CD14-positive monocyte (primary cell): ENCODE results near the gene MEI1. TPM values are rescaled to one million over a fixed set of nuclear protein-coding genes. Genes with fewer than 3 reads are reported as not detected.

ENCODE experiments used
- DNase-seq, 3 donors: peaks; one replicate each; pipeline ENCODE4 v3.0.0-alpha.2; 2011 to 2022
- H2AFZ ChIP-seq: 2 replicates; pipeline ENCODE4 v1.6.0; 2012; ENCODE audit warnings: mild to moderate bottlenecking, low read depth, low read length, inconsistent platforms; ENCODE audit not compliant: insufficient read depth, poor library complexity, severe bottlenecking
- H3K27ac ChIP-seq, 2 donors: 1 replicate in 1 of 2; 2 replicates in 1 of 2; pipeline ENCODE4 v1.5.1; 2012 to 2013; ENCODE audit warnings: low read length in 2 of 2, control low read depth in 1 of 2, inconsistent platforms in 1 of 2, low read depth in 1 of 2, mild to moderate bottlenecking in 1 of 2
- H3K27me3 ChIP-seq, 2 donors: one replicate each; pipeline versions ENCODE4 v1.6.0 to v1.6.1; 2011 to 2013; ENCODE audit warnings: low read length in 2 of 2; ENCODE audit not compliant: control insufficient read depth in 2 of 2, insufficient read depth in 2 of 2
- H3K36me3 ChIP-seq, 2 donors: replicated peaks in 1 of 2; 1 replicate in 1 of 2; 2 replicates in 1 of 2; pipeline versions ENCODE4 v1.5.1 to v1.6.1; 2012 to 2013; ENCODE audit warnings: low read length in 2 of 2, control low read depth in 1 of 2, inconsistent platforms in 1 of 2, mild to moderate bottlenecking in 1 of 2; ENCODE audit not compliant: insufficient read depth in 2 of 2, control insufficient read depth in 1 of 2
- H3K4me1 ChIP-seq, 2 donors: 1 replicate in 1 of 2; 2 replicates in 1 of 2; pipeline versions ENCODE4 v1.5.1 to v1.6.1; 2012 to 2013; ENCODE audit warnings: low read length in 2 of 2, control low read depth in 1 of 2, inconsistent platforms in 1 of 2, mild to moderate bottlenecking in 1 of 2, moderate library complexity in 1 of 2; ENCODE audit not compliant: insufficient read depth in 2 of 2, control insufficient read depth in 1 of 2
- H3K4me2 ChIP-seq: replicated peaks from 2 replicates; pipeline ENCODE3; 2012; ENCODE audit warnings: low read length, moderate library complexity, mild to moderate bottlenecking; ENCODE audit not compliant: poor library complexity, severe bottlenecking; ENCODE audit errors: extremely low read depth
- H3K4me3 ChIP-seq, 3 experiments: fragments of 200-600 bp in 1 of 3; sonication (generic) in 1 of 3; replicated peaks in 1 of 3; 1 replicate in 2 of 3; 2 replicates in 1 of 3; pipeline ENCODE4 v1.5.1; 2011 to 2013; ENCODE audit warnings: low read length in 3 of 3, mild to moderate bottlenecking in 3 of 3, control low read depth in 2 of 3, low read depth in 2 of 3, inconsistent platforms in 1 of 3, moderate library complexity in 1 of 3
- H3K79me2 ChIP-seq: 2 replicates; pipeline ENCODE4 v1.6.0; 2012; ENCODE audit warnings: mild to moderate bottlenecking, control low read depth, inconsistent platforms, low read length, moderate library complexity; ENCODE audit not compliant: insufficient read depth
- H3K9ac ChIP-seq: 2 replicates; pipeline ENCODE4 v1.6.0; 2017; ENCODE audit warnings: low read length, mild to moderate bottlenecking; ENCODE audit not compliant: insufficient read depth, poor library complexity, severe bottlenecking
- H3K9me3 ChIP-seq, 2 donors: replicated peaks in 1 of 2; 1 replicate in 1 of 2; 2 replicates in 1 of 2; pipeline versions ENCODE4 v1.5.1 to v1.6.1; 2012 to 2013; ENCODE audit warnings: low read length in 2 of 2, control low read depth in 1 of 2; ENCODE audit not compliant: control insufficient read depth in 1 of 2, insufficient read depth in 1 of 2
- H4K20me1 ChIP-seq: 2 replicates; pipeline ENCODE4 v1.6.0; 2012; ENCODE audit warnings: mild to moderate bottlenecking, low read length, control low read depth, moderate library complexity; ENCODE audit not compliant: insufficient read depth
- H3K27ac Mint-ChIP-seq, 7 donors: one replicate each; pipeline ENCODE4 v1.8.0; 2020; ENCODE audit warnings: mild to moderate bottlenecking in 7 of 7, mixed read lengths in 7 of 7, moderate library complexity in 6 of 7, inconsistent platforms in 2 of 7
- H3K27me3 Mint-ChIP-seq, 3 donors: one replicate each; pipeline ENCODE4 v1.8.0; 2021 to 2022; ENCODE audit warnings: low read depth in 3 of 3, mild to moderate bottlenecking in 3 of 3, mixed read lengths in 3 of 3, moderate library complexity in 3 of 3, inconsistent platforms in 1 of 3
- H3K36me3 Mint-ChIP-seq, 2 donors: one replicate each; pipeline ENCODE4 v1.8.0; 2020; ENCODE audit warnings: mixed read lengths in 2 of 2, inconsistent platforms in 1 of 2, mild to moderate bottlenecking in 1 of 2
- H3K4me1 Mint-ChIP-seq: one replicate; pipeline ENCODE4 v1.8.0; 2020; ENCODE audit warnings: mild to moderate bottlenecking, mixed read lengths
- H3K4me3 Mint-ChIP-seq, 2 donors: one replicate each; pipeline ENCODE4 v1.8.0; 2020; ENCODE audit warnings: mild to moderate bottlenecking in 2 of 2, mixed read lengths in 2 of 2, moderate library complexity in 1 of 2
- H3K9me3 Mint-ChIP-seq, 7 donors: one replicate each; pipeline ENCODE4 v1.8.0; 2020 to 2022; ENCODE audit warnings: mixed read lengths in 7 of 7, mild to moderate bottlenecking in 6 of 7, moderate library complexity in 6 of 7, inconsistent platforms in 2 of 7
- CTCF ChIP-seq: fragments of 200-600 bp; IDR thresholded peaks from one replicate; pipeline ENCODE4 v1.8.0; 2022; ENCODE audit warnings: antibody characterized with exemption, mild to moderate bottlenecking
- WGBS: methylation state at CpG from one replicate; pipeline ENCODE4 v1.1.5; 2013; ENCODE audit warnings: missing lambda C conversion rate; ENCODE audit not compliant: insufficient coverage; 5-methylcytosine and 5-hydroxymethylcytosine counted together
- intact Hi-C, 2 donors: fragments of 100-400 bp; cut with micrococcal nuclease; formaldehyde crosslinking; loops; one replicate each; pipeline versions ENCODE4 v1.15.0 to v1.15.1; 2023
- polyA plus RNA-seq, 3 donors: library from polyadenylated mRNA; depleted of rRNA in 1 of 3; unstranded in 2 of 3; stranded (reverse) in 1 of 3; fragments of 300-500 nt in 2 of 3; fragments of >200 nt in 1 of 3; fragmentation: Illumina TruSeq in 2 of 3; gene quantifications; 1 replicate in 2 of 3; 2 replicates in 1 of 3; pipeline ENCODE4 v1.2.3, GENCODE V29; 2012 to 2021

The MEI1 gene
- polyA plus RNA-seq, 3 donors = 12.3 to 40.0 (median 37.0) TPM

- H3K36me3 Mint-ChIP-seq = no peaks in the 10 kb centered on the region
- H3K9ac ChIP-seq = no peak overlapping the region
- H3K4me3 ChIP-seq = no peak overlapping the region
- no peaks in the 10 kb centered on the region for H3K9me3 ChIP-seq
- no CpG with 5 or more reads among the region's 2 CpGs for WGBS
- H3K27ac ChIP-seq = peak overlapping the region; percentile 34 to 44
- H3K4me1 Mint-ChIP-seq = peaks cover 25% of the 10 kb centered on the region
- H3K27me3 Mint-ChIP-seq = peaks cover 0 to 5% (median 2%) of the 10 kb centered on the region in 3 donors
- no peaks in the 10 kb centered on the region for H3K27me3 ChIP-seq
- H3K36me3 ChIP-seq = no peaks in the 10 kb centered on the region
- no peaks in the 10 kb centered on the region for H4K20me1 ChIP-seq
- H3K9me3 Mint-ChIP-seq = no peaks in the 10 kb centered on the region
- H3K4me1 ChIP-seq = peaks cover 14 to 24% of the 10 kb centered on the region in 2 donors
- intact Hi-C loops = loop anchor here in 1 of 2 donors (5.0 kb wide), 1 partner anchor 34 kb away; the partner anchor contains the start of gene CCDC134
- DNase-seq = peak; percentile 86 to 93 (median 93)
- H2AFZ ChIP-seq = no peak overlapping the region
- H3K4me3 Mint-ChIP-seq = no peak overlapping the region
- peak overlapping the region; percentile 79 to 93 (median 87) for H3K27ac Mint-ChIP-seq
- peak overlapping the region; percentile 3 for H3K4me2 ChIP-seq
- TF ChIP-seq CTCF = no peak
- no peaks in the 10 kb centered on the region for H3K79me2 ChIP-seq
Measured at GRCh38 chr22:41768430-41768829, 69.1 kb downstream of the MEI1 start.

- Histone ChIP-seq H3K79me2 (no peaks in the 10 kb centered on the region), H3K9me3 (no peaks in the 10 kb centered on the region), H3K27ac (no peak overlapping the region), H3K36me3 (no peaks in the 10 kb centered on the region), H4K20me1 (no peaks in the 10 kb centered on the region), H2AFZ (no peak overlapping the region), H3K27me3 (no peaks in the 10 kb centered on the region), H3K9ac (no peak overlapping the region), H3K4me2 (no peak overlapping the region), H3K4me1 (peaks cover 14 to 24% of the 10 kb centered on the region in 2 donors), H3K4me3 (no peak overlapping the region)
- intact Hi-C loops = no loop called here
- H3K4me1 Mint-ChIP-seq = peaks cover 25% of the 10 kb centered on the region
- no peak overlapping the region for H3K4me3 Mint-ChIP-seq
- H3K27me3 Mint-ChIP-seq = peaks cover 0 to 5% (median 2%) of the 10 kb centered on the region in 3 donors
- no peak for TF ChIP-seq CTCF
- peak in 1 of 3 donors; percentile 54 for DNase-seq
- no peaks in the 10 kb centered on the region for H3K36me3 Mint-ChIP-seq
- WGBS = 100% methylated on average over 1 of the region's 5 CpGs
- peak overlapping the region in 3 of 7 donors; percentile 48 to 82 (median 57) for H3K27ac Mint-ChIP-seq
- H3K9me3 Mint-ChIP-seq = no peaks in the 10 kb centered on the region
Measured at GRCh38 chr22:41770715-41771468, 71.6 kb downstream of the MEI1 start.
